ENCODE results near the gene MAPK10.

GRCh38 chr4:86015412-86016350, 344.2 kb downstream of the MAPK10 start:
- no peak for TF ChIP-seq CTCF (IDR thresholded peaks at IDR 0.05)
- TF ChIP-seq POLR2A (IDR thresholded peaks at IDR 0.05): no peak
- TF ChIP-seq POLR2AphosphoS5 (IDR thresholded peaks at IDR 0.05): no peak
- TF ChIP-seq EP300 (IDR thresholded peaks at IDR 0.05; ENCODE audit: low read depth): no peak
